Activated T-cell treated with anti-CD3 and anti-CD28 coated beads, Interleukin-2, amount 50 U/mL, for 1 hour (primary cell): ENCODE results near the gene NUAK2.

Experiments used
- DNase-seq: peaks from one replicate; pipeline ENCODE4 v3.0.0-alpha.2; 2020

The NUAK2 gene

DNA sequence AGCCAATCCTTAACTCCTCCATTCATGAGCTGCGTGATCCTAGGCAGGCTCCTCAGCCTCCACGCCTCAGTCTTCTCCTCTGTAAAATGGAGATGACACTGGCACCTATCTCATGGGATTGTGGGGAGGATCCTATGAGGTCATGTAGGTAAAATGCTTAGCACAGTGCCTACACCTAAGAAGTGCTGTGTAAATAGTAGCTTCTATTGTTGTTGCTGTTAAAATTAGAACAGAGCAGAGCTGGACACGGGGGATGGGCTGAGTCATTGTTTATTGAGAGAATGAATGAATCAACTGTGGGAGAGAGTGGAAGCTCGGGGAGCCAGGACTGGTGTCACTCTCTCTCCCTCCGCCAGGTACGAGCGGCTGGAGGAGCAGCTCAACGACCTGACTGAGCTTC lies 50.8 kb downstream of the NUAK2 start:
- DNase-seq, result no peak

DNA sequence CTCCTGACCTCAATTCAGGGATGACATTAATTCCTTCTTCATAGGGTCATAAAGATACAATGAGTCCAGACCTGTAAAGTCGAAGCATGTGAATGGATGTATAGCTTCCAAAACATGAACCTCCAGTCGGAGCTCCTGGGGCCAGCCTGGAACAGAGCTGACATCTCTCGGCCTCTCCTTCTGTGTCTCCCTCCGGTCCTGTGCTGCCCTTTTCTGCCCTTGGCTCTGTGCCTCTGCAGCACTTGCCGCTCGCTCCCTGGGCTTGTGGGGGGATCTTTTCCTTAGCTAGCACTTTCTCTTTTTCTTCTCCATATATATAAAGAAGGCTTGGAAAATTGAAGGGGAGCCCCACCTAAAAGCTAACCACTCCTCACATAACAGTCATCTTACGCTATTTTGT lies 51.3 kb downstream of the NUAK2 start:
- no peak for DNase-seq

DNA sequence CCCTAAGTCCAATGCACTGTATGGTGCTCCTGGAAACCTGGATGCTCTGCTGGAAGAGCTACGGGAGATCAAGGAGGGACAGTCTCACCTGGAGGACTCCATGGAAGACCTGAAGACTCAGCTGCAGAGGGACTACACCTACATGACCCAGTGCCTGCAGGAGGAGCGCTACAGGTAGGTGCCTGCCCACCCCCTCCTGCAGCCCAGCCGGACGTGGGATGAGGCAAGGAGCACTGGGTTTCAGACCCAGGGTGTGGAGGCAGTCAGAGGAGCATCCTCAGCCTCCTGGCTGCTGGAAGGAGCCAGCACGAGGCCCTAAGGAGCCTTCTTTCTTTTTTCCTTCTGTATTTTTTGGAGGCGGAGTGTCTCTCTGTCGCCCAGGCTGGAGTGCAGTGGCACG lies 51.8 kb downstream of the NUAK2 start:
- no peak for DNase-seq

DNA sequence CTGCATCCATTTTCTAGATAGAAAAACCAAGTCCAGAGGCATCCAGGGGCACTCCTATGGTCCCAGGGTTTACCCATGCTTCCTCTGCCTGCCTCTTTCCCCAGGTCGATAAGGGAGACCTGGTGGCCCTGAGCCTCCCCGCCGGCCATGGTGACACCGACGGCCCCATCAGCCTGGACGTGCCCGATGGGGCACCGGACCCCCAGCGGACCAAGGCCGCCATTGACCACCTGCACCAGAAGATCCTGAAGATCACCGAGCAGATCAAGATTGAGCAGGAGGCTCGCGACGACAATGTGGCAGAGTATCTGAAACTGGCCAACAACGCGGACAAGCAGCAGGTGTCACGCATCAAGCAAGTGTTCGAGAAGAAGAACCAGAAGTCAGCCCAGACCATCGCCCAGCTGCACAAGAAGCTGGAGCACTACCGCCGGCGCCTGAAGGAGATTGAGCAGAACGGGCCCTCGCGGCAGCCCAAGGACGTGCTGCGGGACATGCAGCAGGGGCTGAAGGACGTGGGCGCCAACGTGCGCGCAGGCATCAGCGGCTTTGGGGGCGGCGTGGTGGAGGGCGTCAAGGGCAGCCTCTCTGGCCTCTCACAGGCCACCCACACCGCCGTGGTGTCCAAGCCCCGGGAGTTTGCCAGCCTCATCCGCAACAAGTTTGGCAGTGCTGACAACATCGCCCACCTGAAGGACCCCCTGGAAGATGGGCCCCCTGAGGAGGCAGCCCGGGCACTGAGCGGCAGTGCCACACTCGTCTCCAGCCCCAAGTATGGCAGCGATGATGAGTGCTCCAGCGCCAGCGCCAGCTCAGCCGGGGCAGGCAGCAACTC lies 52.5 kb downstream of the NUAK2 start:
- DNase-seq, result no peak

DNA sequence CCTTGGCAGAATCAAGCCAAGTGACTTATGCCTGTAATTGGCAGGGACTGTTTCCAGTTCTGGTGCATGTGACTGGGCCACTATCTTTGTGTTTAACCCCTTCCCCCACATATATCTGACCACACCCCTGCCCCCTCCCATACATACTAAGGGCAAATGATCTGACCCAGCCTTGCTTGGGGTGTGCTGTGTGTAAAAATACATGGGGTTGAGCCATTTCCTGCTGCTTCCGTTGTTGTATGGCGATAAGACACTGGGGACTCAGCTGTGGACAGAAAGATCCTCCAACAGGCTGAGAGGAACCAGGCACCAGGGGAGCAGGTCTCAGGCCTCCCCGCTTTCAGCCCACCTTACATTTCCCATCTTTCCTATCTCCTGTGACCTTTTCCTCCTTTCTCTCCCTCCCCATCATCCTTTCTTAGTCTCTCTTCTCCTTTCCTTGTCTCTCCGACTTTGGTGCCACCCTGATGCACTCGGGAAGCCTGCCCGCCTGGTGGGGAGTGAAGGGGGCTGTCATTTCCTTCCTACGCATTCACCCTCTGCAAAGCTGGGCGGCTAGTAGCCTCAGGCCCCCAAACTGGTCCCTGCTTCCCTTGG lies 54.1 kb downstream of the NUAK2 start:
- no peak for DNase-seq

DNA sequence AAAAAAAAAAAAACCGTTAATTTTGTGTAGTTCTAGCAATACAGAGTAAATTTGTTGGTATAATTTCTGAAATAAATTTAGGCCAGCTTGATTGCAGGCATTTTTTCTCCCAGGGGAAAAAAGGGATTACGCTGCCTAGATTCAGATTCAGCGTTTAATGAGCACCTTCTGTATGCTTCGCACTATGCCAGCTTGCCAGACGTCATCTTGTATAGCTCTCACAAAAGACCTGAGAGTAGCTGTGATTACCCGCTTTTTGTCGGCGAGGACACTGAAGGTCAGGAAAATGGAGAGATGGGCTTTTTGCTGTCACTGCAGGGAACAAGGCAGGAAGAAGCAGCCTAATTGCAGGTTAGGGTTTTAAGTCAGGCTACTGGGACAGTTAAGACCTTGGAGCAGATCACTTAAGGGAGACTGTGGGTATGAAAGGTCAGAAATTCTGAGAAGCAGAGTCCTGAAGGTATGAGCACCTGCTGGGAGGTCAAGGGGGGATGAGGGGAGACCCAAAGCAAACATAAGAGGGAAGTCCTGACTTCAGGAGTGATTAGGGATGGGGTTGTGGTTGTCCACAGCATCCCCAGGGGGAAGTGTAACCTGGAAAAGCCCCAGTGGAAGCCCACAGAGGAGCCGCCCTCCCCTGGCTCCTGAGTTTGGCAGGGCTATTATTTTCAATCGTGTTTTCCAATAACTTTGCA lies 54.8 kb downstream of the NUAK2 start:
- DNase-seq, result no peak

DNA sequence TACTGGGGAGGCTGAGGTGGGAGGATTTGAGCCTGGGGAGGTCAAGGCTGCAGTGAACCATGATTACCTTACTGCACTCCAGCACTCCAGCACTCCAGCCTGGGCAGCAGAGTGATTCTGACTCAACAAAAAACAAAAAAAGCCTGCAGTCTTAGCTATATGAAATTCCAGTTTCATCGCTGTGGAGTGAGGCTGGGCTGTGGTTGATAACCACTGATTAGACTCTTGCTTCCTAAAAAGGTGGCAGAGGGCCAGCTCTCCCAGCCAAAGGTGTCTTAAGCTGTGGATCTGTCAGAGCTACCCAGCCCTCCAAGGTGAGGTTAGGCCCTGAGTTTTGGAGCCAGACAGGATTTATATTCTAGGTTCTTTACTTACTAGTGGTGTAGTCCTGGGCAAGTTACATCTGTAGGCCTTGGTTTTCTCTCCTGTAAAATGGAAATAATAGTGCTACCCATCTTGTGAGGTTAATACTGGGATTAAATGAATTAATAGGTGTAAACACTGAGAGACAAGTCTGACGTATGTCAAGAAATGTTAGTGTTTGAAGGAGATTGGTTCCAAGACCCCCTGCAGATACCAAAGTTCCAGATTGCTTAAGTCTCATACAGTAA lies 57.9 kb downstream of the NUAK2 start:
- DNase-seq, result no peak

GRCh38 chr1:205262731-205263171 lies 58.8 kb downstream of the NUAK2 start:
- DNase-seq, result no peak

DNA sequence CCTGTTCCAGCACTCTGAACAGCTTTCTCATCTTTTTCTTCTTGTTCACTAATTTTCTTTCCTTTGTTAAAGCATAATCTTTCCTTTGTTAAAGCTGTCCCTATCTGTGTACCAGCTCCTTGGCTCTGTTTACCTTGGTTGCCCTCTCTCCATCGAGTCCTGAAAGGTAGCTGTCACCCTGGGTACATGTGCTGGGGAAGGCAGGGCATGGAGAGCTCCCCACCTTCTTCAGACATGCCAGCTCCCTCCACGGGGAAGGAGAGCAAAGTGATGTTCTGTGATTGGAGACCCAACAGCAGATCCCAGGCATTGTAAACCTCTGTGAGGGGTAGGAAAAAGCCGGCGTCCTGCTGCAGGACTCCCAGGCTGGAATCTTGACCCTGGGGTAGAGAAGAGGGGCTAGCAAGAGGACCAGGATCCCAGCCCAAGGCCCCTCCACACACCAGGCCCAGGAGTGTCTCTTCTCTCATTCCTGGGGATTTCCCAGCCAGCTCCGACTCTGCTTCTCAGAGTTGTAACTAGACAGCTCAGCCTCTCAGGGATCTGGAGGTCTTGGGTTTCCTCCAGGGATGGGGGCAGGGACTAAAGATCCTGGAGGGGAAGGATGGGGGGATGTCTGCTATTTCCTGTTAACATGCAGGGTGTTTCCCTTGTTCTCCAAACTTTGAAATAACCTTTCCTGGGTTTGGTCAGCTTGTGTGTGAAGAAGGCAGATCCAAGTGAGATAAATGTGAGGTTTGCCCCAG lies 59.4 kb downstream of the NUAK2 start:
- no peak for DNase-seq

DNA sequence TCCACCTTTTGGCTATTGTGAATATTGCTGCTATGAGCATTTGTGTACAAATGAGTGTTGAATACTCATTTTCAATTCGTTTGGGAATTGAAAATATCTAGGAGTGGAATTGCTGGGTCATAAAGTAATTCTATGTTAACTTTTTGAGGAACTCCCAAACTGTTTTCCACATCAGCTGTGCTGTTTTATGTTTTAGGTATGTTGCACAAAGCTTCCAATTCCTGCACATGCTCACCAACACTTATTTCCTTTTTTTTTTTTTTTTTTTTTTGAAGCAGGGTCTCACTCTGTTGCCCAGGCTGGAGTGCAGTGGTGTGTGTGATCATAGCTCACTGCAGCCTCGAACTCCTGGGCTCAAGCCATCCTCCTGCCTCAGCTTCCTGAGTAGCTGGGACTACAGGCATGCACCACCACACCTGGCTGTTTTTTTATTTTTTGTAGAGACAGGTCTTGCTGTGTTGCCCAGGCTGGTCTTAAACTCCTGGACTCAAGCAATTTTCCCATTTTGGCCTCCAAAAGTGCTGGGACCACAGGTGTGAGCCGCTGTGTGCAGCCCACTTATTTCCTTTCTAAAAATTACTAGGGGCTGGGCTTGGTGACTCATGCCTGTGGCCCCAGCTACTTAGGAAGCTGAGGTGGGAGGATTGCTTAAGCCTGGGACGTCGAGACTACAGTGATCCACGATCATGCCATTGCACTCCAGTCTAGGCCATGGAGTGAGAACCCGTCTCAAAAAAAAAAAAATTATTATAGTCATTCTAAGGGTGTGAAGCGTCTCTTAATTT lies 60.4 kb downstream of the NUAK2 start:
- no peak for DNase-seq

DNA sequence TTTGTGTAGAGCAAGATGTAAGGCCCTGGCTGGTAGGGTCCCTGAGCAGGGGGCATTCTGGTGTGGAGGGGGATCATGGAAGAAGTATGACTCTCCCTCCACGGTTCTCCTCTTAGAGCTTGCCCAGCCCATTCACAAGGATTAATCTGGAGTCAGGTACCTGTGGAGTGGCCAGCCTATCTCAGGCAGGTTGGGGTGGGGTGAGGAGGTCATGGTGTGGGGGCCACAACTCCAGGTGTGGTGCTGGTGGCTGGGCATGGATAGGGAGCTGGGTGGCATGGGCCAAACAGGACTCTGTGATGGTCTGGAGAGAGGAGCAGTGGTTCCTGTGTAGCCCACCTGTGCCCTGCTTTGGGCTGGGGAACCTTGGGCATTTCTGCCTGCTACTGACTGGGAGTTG lies 61.5 kb downstream of the NUAK2 start:
- DNase-seq, result no peak

DNA sequence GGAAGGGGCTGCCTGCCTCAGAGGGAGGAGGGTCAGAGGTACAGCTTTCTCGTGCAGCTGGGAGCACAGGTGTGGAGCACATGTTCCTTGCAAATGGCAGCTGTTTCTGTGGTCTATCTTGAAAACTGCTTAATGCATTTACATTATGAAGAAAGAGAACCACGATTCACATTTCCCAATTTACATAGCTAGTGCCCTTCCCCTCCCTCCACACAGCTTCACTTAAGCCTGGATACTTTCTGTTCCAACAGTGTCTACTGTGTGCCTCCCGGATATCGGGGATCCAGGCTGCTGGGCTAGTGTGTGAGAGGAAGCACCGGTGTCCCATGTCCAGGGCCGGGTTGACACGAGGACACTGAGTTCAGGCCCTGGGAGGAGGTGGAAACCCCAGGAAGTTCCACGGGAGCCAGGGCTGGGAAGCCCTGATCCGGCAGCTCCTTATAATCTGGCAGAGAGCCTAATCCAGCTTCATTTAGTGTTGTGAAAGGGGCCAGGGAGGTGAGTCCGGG lies 62.2 kb downstream of the NUAK2 start:
- no peak for DNase-seq

- DNase-seq, result no peak
Measured at GRCh38 chr1:205258719-205259118, 62.8 kb downstream of the NUAK2 start.

DNA sequence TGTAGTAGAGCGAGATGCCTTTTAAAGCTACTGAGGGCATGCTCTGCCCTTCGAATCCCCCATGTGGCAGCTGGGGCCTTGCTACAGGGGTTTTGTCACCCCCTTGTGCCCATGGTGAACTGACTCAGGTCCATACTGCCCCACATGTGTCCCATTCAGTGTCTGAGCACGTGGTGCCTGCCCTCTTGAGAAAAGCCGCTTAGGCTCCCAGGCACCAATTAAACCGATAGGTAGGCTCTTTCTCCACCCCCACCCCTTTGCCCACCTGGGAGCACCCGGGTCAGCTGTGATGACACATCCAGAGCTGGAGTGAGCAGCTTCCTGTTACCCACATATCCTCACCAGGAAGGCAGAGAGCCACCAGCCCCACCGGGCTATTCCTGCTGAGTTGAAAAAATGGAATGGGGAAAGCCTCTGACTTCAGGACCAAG lies 63.3 kb downstream of the NUAK2 start:
- DNase-seq, result no peak

DNA sequence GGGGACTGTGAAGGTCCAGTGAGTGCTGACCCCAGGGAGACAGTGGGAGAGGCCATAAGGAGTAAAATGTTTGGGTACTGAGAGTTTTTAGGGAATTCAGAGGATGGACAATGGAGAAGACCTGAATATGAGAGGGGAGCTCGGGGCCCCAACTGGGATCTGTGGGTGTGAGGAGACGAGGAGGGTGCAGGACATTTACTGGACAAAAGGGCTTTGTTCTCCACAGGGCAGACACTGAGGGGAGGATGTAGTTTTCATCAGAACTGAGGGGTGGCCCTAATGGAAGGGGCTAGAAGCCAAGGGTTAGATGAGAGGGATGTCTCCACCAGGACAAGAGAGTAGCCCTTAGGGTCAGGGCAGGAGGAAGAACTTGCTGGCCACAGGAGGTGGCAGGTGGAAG lies 63.8 kb downstream of the NUAK2 start:
- no peak for DNase-seq

GRCh38 chr1:205256951-205257625 lies 64.5 kb downstream of the NUAK2 start:
- no peak for DNase-seq

DNA sequence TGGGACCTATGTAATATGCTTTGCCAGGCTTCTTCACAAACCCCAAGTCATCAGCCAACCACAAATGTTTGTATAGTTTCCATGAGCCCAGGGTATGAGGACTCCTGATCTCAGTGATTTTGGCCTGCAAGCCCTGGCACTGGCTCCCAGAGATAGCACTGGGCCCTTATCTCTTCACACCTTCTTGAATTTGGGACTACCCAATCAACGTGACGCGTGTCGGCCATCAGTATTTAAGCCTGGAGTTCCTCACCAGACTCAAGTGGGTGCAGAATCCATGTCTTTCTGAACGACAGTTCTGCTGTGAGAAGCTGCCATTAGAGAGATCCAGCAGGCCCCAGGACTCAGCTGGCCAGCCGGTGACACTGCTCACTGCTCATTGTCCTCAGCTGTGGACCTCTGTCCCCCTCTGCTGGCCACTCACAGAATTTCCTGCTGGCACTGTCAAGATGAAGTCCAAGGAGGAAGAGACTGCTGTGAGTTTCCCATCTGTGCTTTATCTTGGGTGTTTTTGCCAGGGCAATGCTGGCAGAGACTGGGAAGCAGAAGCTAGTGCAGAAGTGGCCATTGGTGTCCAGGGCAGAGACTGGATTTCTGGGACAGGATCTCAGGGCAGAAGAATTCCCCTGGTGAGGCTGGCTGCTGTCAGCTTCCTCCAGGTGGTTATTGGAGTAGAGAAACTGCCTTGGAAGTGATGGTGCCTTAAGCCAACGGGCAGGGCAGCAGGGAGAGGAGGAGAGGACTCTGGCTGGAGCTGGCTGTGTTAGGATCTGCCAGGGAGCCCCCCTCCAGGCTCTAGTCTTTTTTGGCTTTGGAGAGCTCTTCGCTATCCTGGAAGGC lies 65.4 kb downstream of the NUAK2 start:
- DNase-seq, result peak; percentile 88
